Measurements from ENCODE around the gene SLC35A5. TPM values are rescaled to one million over a fixed set of nuclear protein-coding genes. Genes with fewer than 3 reads are reported as not detected.
A peak's percentile ranks its signal among the peaks of the same experiment; 100 is the strongest.
"Not testable (repeated sequence)": the region's sequence is repeated elsewhere in the genome, so short reads cannot be mapped to it uniquely, and the experiment has no call there.

Gene SLC35A5, protein sequence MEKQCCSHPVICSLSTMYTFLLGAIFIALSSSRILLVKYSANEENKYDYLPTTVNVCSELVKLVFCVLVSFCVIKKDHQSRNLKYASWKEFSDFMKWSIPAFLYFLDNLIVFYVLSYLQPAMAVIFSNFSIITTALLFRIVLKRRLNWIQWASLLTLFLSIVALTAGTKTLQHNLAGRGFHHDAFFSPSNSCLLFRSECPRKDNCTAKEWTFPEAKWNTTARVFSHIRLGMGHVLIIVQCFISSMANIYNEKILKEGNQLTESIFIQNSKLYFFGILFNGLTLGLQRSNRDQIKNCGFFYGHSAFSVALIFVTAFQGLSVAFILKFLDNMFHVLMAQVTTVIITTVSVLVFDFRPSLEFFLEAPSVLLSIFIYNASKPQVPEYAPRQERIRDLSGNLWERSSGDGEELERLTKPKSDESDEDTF
- polyA plus RNA-seq, result 44.4 TPM
- long read RNA-seq, donor 1, full-length matches to known transcripts, result 2 of 2 reads
- long read RNA-seq, donor 1, partial matches to known transcripts, result 0 of 2 reads
- long read RNA-seq, donor 1, other reads (novel, unspliced or antisense), result 0 of 2 reads
- long read RNA-seq, donor 2, full-length matches to known transcripts, result 7 of 31 reads
- long read RNA-seq, donor 2, partial matches to known transcripts, result 24 of 31 reads
- long read RNA-seq, donor 2, other reads (novel, unspliced or antisense), result 0 of 31 reads
- long read RNA-seq, donor 3, result 0 reads
- long read RNA-seq, donor 4, result 0 reads
- long read RNA-seq, donor 5, full-length matches to known transcripts, result 9 of 9 reads
- long read RNA-seq, donor 5, partial matches to known transcripts, result 0 of 9 reads
- long read RNA-seq, donor 5, other reads (novel, unspliced or antisense), result 0 of 9 reads
- long read RNA-seq, donor 6, full-length matches to known transcripts, result 9 of 9 reads
- long read RNA-seq, donor 6, partial matches to known transcripts, result 0 of 9 reads
- long read RNA-seq, donor 6, other reads (novel, unspliced or antisense), result 0 of 9 reads
- long read RNA-seq, donor 7, full-length matches to known transcripts, result 5 of 14 reads
- long read RNA-seq, donor 7, partial matches to known transcripts, result 9 of 14 reads
- long read RNA-seq, donor 7, other reads (novel, unspliced or antisense), result 0 of 14 reads
- long read RNA-seq, donor 8, full-length matches to known transcripts, result 6 of 6 reads
- long read RNA-seq, donor 8, partial matches to known transcripts, result 0 of 6 reads
- long read RNA-seq, donor 8, other reads (novel, unspliced or antisense), result 0 of 6 reads
- long read RNA-seq, donor 9, full-length matches to known transcripts, result 7 of 7 reads
- long read RNA-seq, donor 9, partial matches to known transcripts, result 0 of 7 reads
- long read RNA-seq, donor 9, other reads (novel, unspliced or antisense), result 0 of 7 reads
- long read RNA-seq, donor 10, full-length matches to known transcripts, result 9 of 9 reads
- long read RNA-seq, donor 10, partial matches to known transcripts, result 0 of 9 reads
- long read RNA-seq, donor 10, other reads (novel, unspliced or antisense), result 0 of 9 reads
- long read RNA-seq, donor 11, full-length matches to known transcripts, result 4 of 4 reads
- long read RNA-seq, donor 11, partial matches to known transcripts, result 0 of 4 reads
- long read RNA-seq, donor 11, other reads (novel, unspliced or antisense), result 0 of 4 reads

- WGBS (ENCODE audit: insufficient coverage, low lambda C conversion rate), result no CpG with 5 or more reads among the region's 58 CpGs
- H3K27ac ChIP-seq (ENCODE audit: low read length), result peak within 1 kb of the TSS; percentile 100
- no peaks in the 10 kb centered on the region for H3K9me3 ChIP-seq (ENCODE audit: control insufficient read depth, low read depth, low read length)
- H3K4me1 ChIP-seq (ENCODE audit: control insufficient read depth, insufficient read depth, low read length), result peaks cover 20% of the 10 kb centered on the region
- H3K36me3 ChIP-seq (ENCODE audit: control insufficient read depth, insufficient read depth, low read length), result peaks cover 5% of the 10 kb centered on the region
- peak; percentile 98 to 99 for DNase-seq
- H3K27me3 ChIP-seq (ENCODE audit: control insufficient read depth, insufficient read depth, low read length), result no peaks in the 10 kb centered on the region
- H3K4me3 ChIP-seq (ENCODE audit: low read length), result peak within 1 kb of the TSS; percentile 95
These were observed at the start of gene SLC35A5, which contains the start of gene ATG3 for GRCh38 chr3:112561734-112562529. Gene SLC35A5 (plus strand): TSS chr3:112562045. CDS start chr3:112563404, 1,359 bp downstream. Gene ATG3 (minus strand): TSS chr3:112561962. CDS start chr3:112561528, 434 bp downstream.

DNA sequence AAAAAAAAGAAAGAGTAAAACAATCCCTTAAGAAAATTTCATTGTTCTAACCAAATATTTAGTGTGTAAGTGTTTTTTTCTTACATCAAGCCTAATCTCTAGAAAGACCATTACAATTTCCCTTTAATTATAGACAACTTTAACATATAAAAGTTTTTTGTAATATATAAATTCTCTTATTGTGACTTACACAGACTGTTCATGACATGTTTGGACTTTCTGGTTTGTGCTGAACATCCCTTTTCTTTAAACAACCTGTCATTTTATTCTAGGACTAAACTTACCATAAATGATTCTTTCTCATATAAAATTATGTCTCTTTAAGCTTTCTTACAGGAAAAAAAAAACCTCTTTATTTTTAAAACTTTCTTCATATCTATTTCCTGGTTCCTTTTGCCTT lies 49.5 kb upstream of the SLC35A5 start:
- no peak overlapping the region for H3K27ac ChIP-seq (ENCODE audit: low read length)
- no peak for DNase-seq
- no peak overlapping the region for H3K4me3 ChIP-seq (ENCODE audit: low read length)
- H3K36me3 ChIP-seq (ENCODE audit: control insufficient read depth, insufficient read depth, low read length), result no peaks in the 10 kb centered on the region
- peaks cover 2% of the 10 kb centered on the region for H3K9me3 ChIP-seq (ENCODE audit: control insufficient read depth, low read depth, low read length)
- H3K4me1 ChIP-seq (ENCODE audit: control insufficient read depth, insufficient read depth, low read length), result no peaks in the 10 kb centered on the region
- H3K27me3 ChIP-seq (ENCODE audit: control insufficient read depth, insufficient read depth, low read length), result no peaks in the 10 kb centered on the region

DNA sequence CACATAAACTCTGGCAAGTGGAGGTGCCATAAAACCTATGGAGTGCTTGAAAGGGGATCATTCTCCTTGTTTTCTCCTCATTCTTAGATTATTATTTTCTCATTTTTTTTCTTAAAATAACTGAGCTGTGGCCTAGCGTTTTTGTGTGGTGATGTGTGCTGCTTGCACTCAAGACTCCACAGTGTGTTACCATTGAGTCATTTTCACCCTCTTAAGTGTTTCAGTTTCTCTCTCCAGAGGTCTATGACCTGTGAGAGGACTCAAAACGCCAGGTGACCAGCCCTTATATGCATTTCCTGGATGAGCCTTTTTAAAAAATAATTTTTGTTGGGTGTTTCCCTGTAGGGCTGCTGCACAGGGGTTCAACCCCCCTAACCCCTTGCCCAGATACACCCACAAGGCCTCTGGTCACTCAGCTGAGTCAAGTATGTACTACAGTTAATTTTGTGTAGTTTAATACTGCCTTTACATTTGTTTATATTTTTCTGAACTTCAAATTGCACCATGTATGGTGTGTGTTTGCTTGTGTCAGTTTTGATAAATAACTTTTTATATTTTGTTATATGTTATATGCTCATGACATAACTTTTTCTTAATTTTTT lies 47.2 kb upstream of the SLC35A5 start:
- no peaks in the 10 kb centered on the region for H3K4me1 ChIP-seq (ENCODE audit: control insufficient read depth, insufficient read depth, low read length)
- WGBS (ENCODE audit: insufficient coverage, low lambda C conversion rate), result no CpG with 5 or more reads among the region's 2 CpGs
- no peak for DNase-seq
- H3K9me3 ChIP-seq (ENCODE audit: control insufficient read depth, low read depth, low read length), result peaks cover 2% of the 10 kb centered on the region
- H3K36me3 ChIP-seq (ENCODE audit: control insufficient read depth, insufficient read depth, low read length), result no peaks in the 10 kb centered on the region
- no peak overlapping the region for H3K4me3 ChIP-seq (ENCODE audit: low read length)
- no peak overlapping the region for H3K27ac ChIP-seq (ENCODE audit: low read length)
- H3K27me3 ChIP-seq (ENCODE audit: control insufficient read depth, insufficient read depth, low read length), result no peaks in the 10 kb centered on the region

DNA sequence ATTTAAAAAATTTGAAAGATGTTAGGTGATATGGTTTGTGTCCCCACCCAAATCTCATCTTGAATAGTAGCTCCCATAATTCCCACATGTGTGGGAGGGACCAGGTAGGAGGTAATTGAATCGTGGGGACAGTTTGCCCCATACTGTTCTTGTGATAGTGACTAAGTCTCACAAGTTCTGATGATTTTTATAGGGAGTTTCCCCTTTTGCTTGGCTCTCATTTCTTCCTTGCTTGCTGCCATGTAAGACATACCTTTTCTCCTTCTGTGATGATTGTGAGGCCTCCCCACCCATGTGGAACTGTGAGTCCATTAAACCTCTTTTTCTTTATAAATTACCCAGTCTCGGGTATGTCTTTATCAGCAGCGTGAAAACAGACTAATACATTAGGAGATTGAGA lies 42.9 kb upstream of the SLC35A5 start:
- not testable (repeated sequence) for DNase-seq; H3K36me3 ChIP-seq (ENCODE audit: control insufficient read depth, insufficient read depth, low read length); H3K27me3 ChIP-seq (ENCODE audit: control insufficient read depth, insufficient read depth, low read length); H3K9me3 ChIP-seq (ENCODE audit: control insufficient read depth, low read depth, low read length); H3K4me3 ChIP-seq (ENCODE audit: low read length); H3K4me1 ChIP-seq (ENCODE audit: control insufficient read depth, insufficient read depth, low read length); H3K27ac ChIP-seq (ENCODE audit: low read length)
- no CpG with 5 or more reads among the region's 3 CpGs for WGBS (ENCODE audit: insufficient coverage, low lambda C conversion rate)

GRCh38 chr3:112519424-112520001 lies 42.3 kb upstream of the SLC35A5 start:
- Histone ChIP-seq H3K27ac (ENCODE audit: low read length) (no peak overlapping the region), H3K36me3 (ENCODE audit: control insufficient read depth, insufficient read depth, low read length) (no peaks in the 10 kb centered on the region), H3K4me1 (ENCODE audit: control insufficient read depth, insufficient read depth, low read length) (no peaks in the 10 kb centered on the region), H3K27me3 (ENCODE audit: control insufficient read depth, insufficient read depth, low read length) (no peaks in the 10 kb centered on the region), H3K9me3 (ENCODE audit: control insufficient read depth, low read depth, low read length) (no peaks in the 10 kb centered on the region), H3K4me3 (ENCODE audit: low read length) (no peak overlapping the region)
- WGBS (ENCODE audit: insufficient coverage, low lambda C conversion rate), result no CpG with 5 or more reads among the region's 2 CpGs
- DNase-seq, result peak; percentile 35 to 48

DNA sequence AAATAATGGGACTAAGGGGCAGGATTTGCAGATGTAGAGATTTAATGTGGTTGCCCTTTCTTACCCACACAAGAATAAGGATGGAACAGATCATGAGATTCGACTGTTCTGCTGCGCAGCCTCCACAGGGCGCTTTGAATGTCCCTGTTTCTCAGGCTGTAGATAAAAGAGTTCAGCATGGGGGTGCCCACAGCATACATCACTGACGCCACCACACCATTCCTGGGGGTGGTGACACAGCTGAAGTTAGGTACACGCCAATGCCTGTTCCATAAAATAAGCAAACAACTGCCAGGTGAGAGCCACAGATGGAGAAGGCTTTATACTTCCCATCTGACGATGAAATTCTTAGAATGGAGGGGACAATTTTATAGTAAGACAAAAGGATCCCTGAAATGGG lies 37.7 kb upstream of the SLC35A5 start:
- H3K36me3 ChIP-seq (ENCODE audit: control insufficient read depth, insufficient read depth, low read length), result peaks cover 18% of the 10 kb centered on the region
- not testable (repeated sequence) for H3K9me3 ChIP-seq (ENCODE audit: control insufficient read depth, low read depth, low read length); H3K4me3 ChIP-seq (ENCODE audit: low read length); DNase-seq; H3K27ac ChIP-seq (ENCODE audit: low read length); H3K4me1 ChIP-seq (ENCODE audit: control insufficient read depth, insufficient read depth, low read length); H3K27me3 ChIP-seq (ENCODE audit: control insufficient read depth, insufficient read depth, low read length)
- WGBS (ENCODE audit: insufficient coverage, low lambda C conversion rate), result 86% methylated on average over 1 of the region's 6 CpGs

DNA sequence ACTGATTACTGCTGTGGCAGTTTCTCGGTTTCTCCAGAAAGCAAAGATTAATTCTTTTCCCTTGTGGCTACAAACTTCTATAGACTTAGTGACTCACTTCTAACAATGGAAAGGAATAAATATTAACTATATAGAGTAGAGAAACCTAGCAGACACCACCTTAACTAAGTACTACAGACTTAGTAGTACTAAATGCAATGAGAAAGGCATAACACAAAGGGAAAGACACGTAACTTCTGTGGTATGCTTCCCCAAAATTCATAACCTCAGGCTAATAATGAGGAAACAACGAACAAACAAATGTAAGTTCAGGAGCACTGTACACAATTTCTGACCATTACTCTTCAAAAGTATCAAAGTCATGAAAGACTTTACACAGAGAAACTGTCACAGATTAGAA lies 31.3 kb upstream of the SLC35A5 start:
- H3K27ac ChIP-seq (ENCODE audit: low read length), result no peak overlapping the region
- H3K36me3 ChIP-seq (ENCODE audit: control insufficient read depth, insufficient read depth, low read length), result peaks cover 39% of the 10 kb centered on the region

GRCh38 chr3:112531358-112531781 lies 30.5 kb upstream of the SLC35A5 start:
- Histone ChIP-seq H3K9me3 (ENCODE audit: control insufficient read depth, low read depth, low read length) (no peaks in the 10 kb centered on the region), H3K36me3 (ENCODE audit: control insufficient read depth, insufficient read depth, low read length) (peaks cover 44% of the 10 kb centered on the region), H3K27ac (ENCODE audit: low read length) (no peak overlapping the region), H3K27me3 (ENCODE audit: control insufficient read depth, insufficient read depth, low read length) (no peaks in the 10 kb centered on the region), H3K4me3 (ENCODE audit: low read length) (no peak overlapping the region), H3K4me1 (ENCODE audit: control insufficient read depth, insufficient read depth, low read length) (no peaks in the 10 kb centered on the region)
- peak in 1 of 2 donors; percentile 10 for DNase-seq
- WGBS (ENCODE audit: insufficient coverage, low lambda C conversion rate), result no CpG with 5 or more reads among the region's 1 CpG

More for the DNA sequence above, 31.3 kb upstream of the SLC35A5 start:
- 93% methylated on average over 2 of the region's 3 CpGs for WGBS (ENCODE audit: insufficient coverage, low lambda C conversion rate)
- DNase-seq, result no peak
- Histone ChIP-seq H3K4me3 (ENCODE audit: low read length) (no peak overlapping the region), H3K27me3 (ENCODE audit: control insufficient read depth, insufficient read depth, low read length) (no peaks in the 10 kb centered on the region), H3K4me1 (ENCODE audit: control insufficient read depth, insufficient read depth, low read length) (no peaks in the 10 kb centered on the region), H3K9me3 (ENCODE audit: control insufficient read depth, low read depth, low read length) (no peaks in the 10 kb centered on the region)
